K562 (cell line): ENCODE data around the gene ERVFRD-1. TPM values are rescaled to one million over a fixed set of nuclear protein-coding genes. Genes with fewer than 3 reads are reported as not detected.

Experiments used
- ATAC-seq: fragments of 200-7000 bp; cut with Tn5 transposase; 3 replicates; pipeline ENCODE4 v1.9.1; 2020; ENCODE audit warnings: moderate library complexity
- BruUV-seq: library from RNA; stranded (reverse); fragments of 400-500 nt; replicated peaks from 2 replicates; lab custom pipeline; 2021; lab: Mats Ljungman, UMichigan
- CTCF ChIA-PET: fragments of 300-600 bp; formaldehyde crosslinking; extraction: SDS; loops from one replicate; lab custom pipeline; 2021; ENCODE audit warnings: low intra/inter-chr PET ratio; lab: Yijun Ruan, JAX
- POLR2A ChIA-PET: fragments of 300-600, 350-650 bp; sonication (Branson Sonifier 250); formaldehyde crosslinking; extraction: SDS; loops from one replicate; lab custom pipeline; 2021; ENCODE audit warnings: antibody characterized with exemption, inconsistent platforms; lab: Yijun Ruan, JAX
- DNase-seq, 4 experiments: peaks; one replicate each; pipeline versions ENCODE4 v3.0.0 to v3.0.0-alpha.2; 2011 to 2018; ENCODE audit warnings: low spot score in 3 of 4, mixed read lengths in 3 of 4; ENCODE audit errors: extremely low read depth in 1 of 4
- FAIRE-seq: peaks from 2 replicates; lab custom pipeline; 2011; peaks lifted over from hg19 to GRCh38; lab: Jason Lieb, UNC
- H2AFZ ChIP-seq: 2 replicates; pipeline ENCODE4 v1.6.0; 2011; ENCODE audit warnings: low read depth, low read length, control low read depth, inconsistent platforms
- H3K27ac ChIP-seq: fragments of 200-600 bp; 3 replicates; pipeline ENCODE4 v1.8.0; 2011; ENCODE audit warnings: low read depth, mild to moderate bottlenecking, control low read depth, inconsistent platforms, low read length, moderate library complexity, mixed read lengths; ENCODE audit errors: extremely low read depth
- H3K27me3 ChIP-seq, 2 experiments: fragments of 300-600 bp in 1 of 2; 2 replicates in 1 of 2; 3 replicates in 1 of 2; pipeline versions ENCODE4 v1.6.0 to v1.8.0; 2011; ENCODE audit warnings: inconsistent platforms in 2 of 2, low read length in 2 of 2, mild to moderate bottlenecking in 1 of 2, mixed read lengths in 1 of 2, moderate library complexity in 1 of 2; ENCODE audit not compliant: control insufficient read depth in 2 of 2, insufficient read depth in 2 of 2
- H3K36me3 ChIP-seq: fragments of 300-600 bp; 3 replicates; pipeline ENCODE4 v1.8.0; 2011; ENCODE audit warnings: mild to moderate bottlenecking, low read length, inconsistent platforms; ENCODE audit not compliant: control insufficient read depth, insufficient read depth
- H3K4me1 ChIP-seq, 2 experiments: fragments of 200-600 bp in 1 of 2; replicated peaks in 1 of 2; 2 replicates in 1 of 2; 3 replicates in 1 of 2; pipeline versions ENCODE4 v1.5.1 to v1.8.0; 2011; ENCODE audit warnings: inconsistent platforms in 2 of 2, low read length in 2 of 2, mild to moderate bottlenecking in 1 of 2, mixed read lengths in 1 of 2, moderate library complexity in 1 of 2; ENCODE audit not compliant: control insufficient read depth in 2 of 2, insufficient read depth in 2 of 2
- H3K4me2 ChIP-seq: 2 replicates; pipeline ENCODE4 v1.6.1; 2011; ENCODE audit warnings: low read length, control low read depth, inconsistent platforms, mixed read lengths; ENCODE audit not compliant: insufficient read depth
- H3K4me3 ChIP-seq: fragments of 200-600 bp; sonication (generic), shearing (Covaris generic); 2 replicates; pipeline ENCODE4 v1.5.1; 2016; ENCODE audit warnings: control low read depth, inconsistent platforms
- H3K79me2 ChIP-seq: fragments of 200-600 bp; 3 replicates; pipeline ENCODE4 v1.8.0; 2011; ENCODE audit warnings: low read length, inconsistent platforms; ENCODE audit not compliant: control insufficient read depth, insufficient read depth
- H3K9ac ChIP-seq, 2 experiments: 2 replicates each; pipeline versions ENCODE4 v1.6.0 to v1.6.1; 2011; ENCODE audit warnings: low read depth in 2 of 2, low read length in 2 of 2, control low read depth in 1 of 2, inconsistent platforms in 1 of 2, mild to moderate bottlenecking in 1 of 2, mixed read lengths in 1 of 2; ENCODE audit not compliant: insufficient read depth in 1 of 2
- H3K9me1 ChIP-seq: one replicate; pipeline ENCODE4 v1.6.0; 2011; ENCODE audit warnings: inconsistent platforms, mild to moderate bottlenecking, low read length, moderate library complexity; ENCODE audit not compliant: control insufficient read depth, insufficient read depth
- H3K9me3 ChIP-seq: replicated peaks from 2 replicates; pipeline ENCODE4 v1.5.1; 2011; ENCODE audit warnings: low read depth, low read length, inconsistent platforms; ENCODE audit not compliant: control insufficient read depth, insufficient read depth
- H4K20me1 ChIP-seq: replicated peaks from 2 replicates; pipeline ENCODE4 v1.6.1; 2011; ENCODE audit warnings: low read length, inconsistent platforms, mixed read lengths; ENCODE audit not compliant: control insufficient read depth, insufficient read depth
- BRF2 ChIP-seq: IDR thresholded peaks from 3 replicates; pipeline ENCODE4 v1.6.1; 2011; ENCODE audit warnings: borderline replicate concordance, mild to moderate bottlenecking; ENCODE audit not compliant: insufficient read length, insufficient read depth
- HDAC6 ChIP-seq: IDR thresholded peaks from 2 replicates; pipeline ENCODE4 v1.6.1; 2012; ENCODE audit warnings: low read depth, mild to moderate bottlenecking, control low read depth, inconsistent platforms, low read length, moderate library complexity
- HINFP ChIP-seq: fragments of 450-650 bp; conservative IDR thresholded peaks from 2 replicates; pipeline ENCODE4 v1.6.1; 2016; ENCODE audit warnings: missing genetic modification characterization, low read depth, mild to moderate bottlenecking, control low read depth, missing compliant biosample characterization
- JUND ChIP-seq, 2 experiments: IDR thresholded peaks; 2 replicates in 1 of 2; 3 replicates in 1 of 2; pipeline ENCODE4 v1.6.1; 2011; ENCODE audit warnings: borderline replicate concordance in 2 of 2, low read depth in 2 of 2, low read length in 2 of 2, improper control_type of control experiment in 1 of 2, missing biosample characterization in 1 of 2, missing genetic modification characterization in 1 of 2, missing genetic modification reagents in 1 of 2
- MLX ChIP-seq, 2 experiments: fragments of 450-650 bp in 1 of 2; sonication (generic) in 1 of 2; formaldehyde crosslinking; conservative IDR thresholded peaks; 2 replicates each; pipeline versions ENCODE4 v1.4.0 to v1.8.1; 2020 to 2022; ENCODE audit warnings: mild to moderate bottlenecking in 1 of 2, missing genetic modification reagents in 1 of 2
- PBX2 ChIP-seq, 2 experiments: IDR thresholded peaks in 1 of 2; conservative IDR thresholded peaks in 1 of 2; 2 replicates each; pipeline ENCODE4 v1.6.1; 2016; ENCODE audit warnings: low read depth in 2 of 2, mild to moderate bottlenecking in 1 of 2, missing compliant biosample characterization in 1 of 2, missing genetic modification characterization in 1 of 2, moderate library complexity in 1 of 2
- PHF20 ChIP-seq: fragments of 450-650 bp; IDR thresholded peaks from 2 replicates; pipeline ENCODE4 v1.6.1; 2018; ENCODE audit not compliant: partially characterized antibody
- RBM25 ChIP-seq: fragments of 200-400 bp; formaldehyde crosslinking; IDR thresholded peaks from 2 replicates; pipeline ENCODE4 v1.6.1; 2018; ENCODE audit warnings: low read length, low read depth, moderate library complexity; ENCODE audit not compliant: severe bottlenecking
- RNF2 ChIP-seq: sonication (generic); IDR thresholded peaks from 2 replicates; pipeline ENCODE4 v1.6.1; 2016
- SMARCA4 ChIP-seq: fragments of 450-650 bp; IDR thresholded peaks from 2 replicates; pipeline ENCODE4 v1.6.1; 2016
- ZBTB43 ChIP-seq: sonication (generic); formaldehyde crosslinking; IDR thresholded peaks from 2 replicates; pipeline ENCODE4 v1.8.0; 2023; ENCODE audit warnings: mild to moderate bottlenecking, missing genetic modification reagents
- ZNF444 ChIP-seq: fragments of 250-450 bp; sonication (Bioruptor Pico); IDR thresholded peaks from 2 replicates; pipeline ENCODE4 v1.4.0; 2020; ENCODE audit warnings: mild to moderate bottlenecking, moderate library complexity
- ZNF75A ChIP-seq: fragments of 450-650 bp; formaldehyde crosslinking; IDR thresholded peaks from 2 replicates; pipeline ENCODE4 v1.4.0; 2020; ENCODE audit warnings: mild to moderate bottlenecking
- ZNF785 ChIP-seq: fragments of 250-450 bp; sonication (Bioruptor Pico); IDR thresholded peaks from 2 replicates; pipeline ENCODE4 v1.4.0; 2020; ENCODE audit warnings: mild to moderate bottlenecking
- WGBS: fragments of 100-300 bp; shearing (Covaris generic); methylation state at CpG from one replicate; pipeline ENCODE4 v1.1.6; 2016; ENCODE audit warnings: low coverage, mixed read lengths; ENCODE audit not compliant: insufficient coverage; ENCODE audit errors: missing lambda C conversion rate; 5-methylcytosine and 5-hydroxymethylcytosine counted together
- in situ Hi-C: fragments of 300-500 bp; cut with MboI; formaldehyde crosslinking; loops from 4 replicates; pipeline ENCODE4 v1.15.0; 2018; ENCODE audit warnings: inconsistent platforms, mixed read lengths
- intact Hi-C: fragments of 100-400 bp; cut with micrococcal nuclease; formaldehyde crosslinking; loops from 2 replicates; pipeline ENCODE4 v1.14.2; 2022
- polyA plus RNA-seq, 8 experiments: library from polyadenylated mRNA; depleted of rRNA in 4 of 8; stranded (reverse) in 5 of 8; unstranded in 3 of 8; fragments of >200 nt; fragmentation: Nextera tagmentation in 2 of 8; fragmentation: Illumina TruSeq in 1 of 8; extraction: Ambion mirVana in 2 of 8; extraction: Trizol in 1 of 8; gene quantifications; 2 replicates each; pipeline versions ENCODE4 v1.2.1 to v1.2.3, GENCODE V29; 2011 to 2014; ENCODE audit warnings: inconsistent platforms in 1 of 8, missing spikeins in 1 of 8
- total RNA-seq, 7 experiments: library from RNA; depleted of rRNA in 6 of 7; stranded (reverse); fragments of >200 nt in 6 of 7; fragmentation: Illumina TruSeq in 2 of 7; extraction: Trizol in 2 of 7; gene quantifications; 2 replicates each; pipeline versions ENCODE4 v1.2.1 to v1.2.3, GENCODE V29; 2011 to 2021; ENCODE audit warnings: low replicate concordance in 1 of 7

Gene ERVFRD-1
- total and polyA plus RNA-seq, 9 of the 15 experiments (the other 6 are each of a cell fraction or from before 2014, with no cell fraction given) = 0.05 to 0.14 (median 0.09) TPM; not detected in 2

GRCh38 chr6:11055127-11055627 lies 56.3 kb downstream of the ERVFRD-1 start:
- no peaks in the 10 kb centered on the region for H3K36me3 ChIP-seq
- intact Hi-C loops (no loop called here), in situ Hi-C loops (no loop called here)
- no peaks in the 10 kb centered on the region for H4K20me1 ChIP-seq
- no peaks in the 10 kb centered on the region for H3K9me1 ChIP-seq
- H3K79me2 ChIP-seq = no peaks in the 10 kb centered on the region
- no peaks in the 10 kb centered on the region for H3K4me1 ChIP-seq
- no peak for DNase-seq
- no peaks in the 10 kb centered on the region for H3K9me3 ChIP-seq
- BruUV-seq = no TSS peak
- ChIA-PET POLR2A (no interaction called here), CTCF (no interaction called here)
- no peak overlapping the region for H3K9ac ChIP-seq
- H3K27me3 ChIP-seq = peaks cover 9 to 12% of the 10 kb centered on the region in 2 experiments
- H2AFZ ChIP-seq = no peak overlapping the region
- H3K4me2 ChIP-seq = no peak overlapping the region
- ATAC-seq = no peak
- 1% methylated on average over 4 of the region's 4 CpGs for WGBS
- no peak overlapping the region for H3K4me3 ChIP-seq
- no peak overlapping the region for H3K27ac ChIP-seq
- FAIRE-seq = no peak
- TF ChIP-seq RBM25 (no peak), RNF2 (0 out of 2 replicates have a peak, but pooled peaks have one; percentile 9), ZNF444 (CRISPR knock-in tag) (no peak), PBX2 (CRISPR knock-in tag; IDR thresholded peaks at IDR 0.05; ENCODE audit: low read depth) (no peak), PBX2 (tag; conservative IDR thresholded peaks at IDR 0.05; ENCODE audit: low read depth) (0 out of 2 replicates have a peak, but pooled peaks have one; percentile 41), ZBTB43 (CRISPR knock-in tag) (no peak), ZNF785 (CRISPR knock-in tag) (no peak), HDAC6 (no peak), JUND (IDR thresholded peaks at IDR 0.05; ENCODE audit: borderline replicate concordance, low read depth, low read length) (peak; percentile 45; the same call in 1 of the 2 replicates), JUND (tag; IDR thresholded peaks at IDR 0.05; ENCODE audit: borderline replicate concordance, low read depth, low read length) (0 out of 3 replicates have a peak, but pooled peaks have one; percentile 62), PHF20 (no peak), HINFP (tag) (no peak), MLX (CRISPR knock-in tag; conservative IDR thresholded peaks at IDR 0.05) (no peak), ZNF75A (CRISPR knock-in tag) (no peak), SMARCA4 (no peak), BRF2 (no peak)
